Ectodermal cell (in vitro differentiated cells): ENCODE measurements around the gene GAS6.

Experiments used
- H3K27ac ChIP-seq: 2 replicates; pipeline ENCODE4 v1.7.0; 2013; ENCODE audit warnings: mild to moderate bottlenecking, low read depth, low read length; ENCODE audit not compliant: insufficient read depth, poor library complexity, severe bottlenecking
- H3K27me3 ChIP-seq: 2 replicates; pipeline ENCODE4 v1.7.0; 2013; ENCODE audit warnings: mild to moderate bottlenecking, low read length; ENCODE audit not compliant: insufficient read depth, control insufficient read depth, poor library complexity, severe bottlenecking
- H3K36me3 ChIP-seq: one replicate; pipeline ENCODE4 v1.7.0; 2013; ENCODE audit warnings: low read length; ENCODE audit not compliant: control insufficient read depth, insufficient read depth
- H3K4me1 ChIP-seq: one replicate; pipeline ENCODE4 v1.7.0; 2013; ENCODE audit warnings: low read length; ENCODE audit not compliant: control insufficient read depth, insufficient read depth
- H3K4me3 ChIP-seq: 2 replicates; pipeline ENCODE4 v1.7.0; 2013; ENCODE audit warnings: low read depth, low read length, control low read depth; ENCODE audit not compliant: insufficient read depth
- H3K9me3 ChIP-seq: 2 replicates; pipeline ENCODE4 v1.7.0; 2013; ENCODE audit warnings: mild to moderate bottlenecking, low read length, moderate library complexity; ENCODE audit not compliant: control insufficient read depth
- WGBS, 2 experiments: methylation state at CpG; one replicate each; pipeline ENCODE4 v1.1.7; 2013; ENCODE audit warnings: missing lambda C conversion rate in 2 of 2; 5-methylcytosine and 5-hydroxymethylcytosine counted together

The GAS6 gene

DNA sequence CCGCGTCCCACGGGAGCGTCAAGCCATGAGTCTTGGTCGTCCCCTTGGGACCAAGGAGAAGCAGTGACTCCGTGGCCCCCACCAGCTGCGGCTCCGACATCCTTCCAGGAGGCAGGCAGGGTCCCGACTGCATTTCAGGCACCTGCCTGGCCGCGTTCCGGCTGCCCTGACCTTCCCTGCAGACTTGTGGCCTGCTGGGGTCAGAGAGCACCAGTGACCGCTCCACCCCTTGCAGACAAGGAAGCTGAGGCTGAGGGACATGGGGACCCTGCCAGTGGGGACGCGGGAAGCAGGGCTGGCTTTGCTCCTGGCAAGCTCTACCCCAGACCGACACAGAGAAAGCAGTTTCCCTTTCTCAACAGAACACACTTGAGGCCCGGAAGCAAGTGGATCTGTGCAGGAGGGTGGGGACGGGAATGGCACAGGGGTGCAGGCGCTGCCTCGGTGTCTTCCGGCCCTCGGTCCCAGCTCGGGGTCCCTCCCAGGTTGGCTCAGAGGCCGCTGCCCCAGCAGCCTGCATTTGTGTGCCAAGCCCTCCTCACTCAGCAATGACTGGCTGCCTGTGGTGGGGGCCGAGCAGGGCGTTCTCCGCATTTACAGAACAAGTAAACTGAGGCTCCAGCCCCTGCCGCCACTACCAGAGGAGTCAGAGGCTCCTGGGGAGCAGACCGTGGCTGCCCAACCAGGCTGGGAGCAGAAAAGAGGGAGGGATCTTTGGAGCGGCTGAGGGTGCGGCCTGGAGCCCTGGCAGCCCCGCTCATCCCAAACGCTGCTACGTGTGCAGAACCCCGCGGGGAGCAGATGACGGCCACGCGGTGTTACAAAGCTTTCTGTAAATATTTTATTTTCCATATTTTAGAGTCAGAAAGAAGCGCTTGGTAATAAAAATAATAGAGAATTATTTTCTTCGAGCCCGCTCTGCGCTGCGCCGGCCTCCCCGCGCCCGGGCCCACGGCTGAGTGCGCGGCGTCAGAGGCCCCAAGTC, 43.9 kb downstream of the GAS6 start:
- Histone ChIP-seq H3K4me1 (no peaks in the 10 kb centered on the region), H3K9me3 (no peaks in the 10 kb centered on the region), H3K27me3 (no peaks in the 10 kb centered on the region), H3K36me3 (no peaks in the 10 kb centered on the region), H3K27ac (no peak overlapping the region), H3K4me3 (no peak overlapping the region)
- 95 to 96% methylated on average over 52 of the region's 52 CpGs for WGBS, 2 experiments

GRCh38 chr13:113819341-113819730, 44.5 kb downstream of the GAS6 start:
- Histone ChIP-seq H3K36me3 (no peaks in the 10 kb centered on the region), H3K4me1 (no peaks in the 10 kb centered on the region), H3K4me3 (no peak overlapping the region), H3K27me3 (no peaks in the 10 kb centered on the region), H3K9me3 (no peaks in the 10 kb centered on the region), H3K27ac (no peak overlapping the region)
- WGBS, 2 experiments = 86 to 89% methylated on average over 13 of the region's 13 CpGs

GRCh38 chr13:113818700-113819295, 45.1 kb downstream of the GAS6 start:
- H3K27me3 ChIP-seq = no peaks in the 10 kb centered on the region
- H3K4me3 ChIP-seq = no peak overlapping the region
- WGBS, 2 experiments = 94 to 95% methylated on average over 26 of the region's 26 CpGs
- H3K4me1 ChIP-seq = no peaks in the 10 kb centered on the region
- no peaks in the 10 kb centered on the region for H3K9me3 ChIP-seq
- H3K27ac ChIP-seq = no peak overlapping the region
- H3K36me3 ChIP-seq = no peaks in the 10 kb centered on the region

- no peak overlapping the region for H3K27ac ChIP-seq
- 91% methylated on average over 60 of the region's 60 CpGs for WGBS, 2 experiments
- H3K9me3 ChIP-seq = no peaks in the 10 kb centered on the region
- no peaks in the 10 kb centered on the region for H3K27me3 ChIP-seq
- H3K4me3 ChIP-seq = no peak overlapping the region
- no peaks in the 10 kb centered on the region for H3K36me3 ChIP-seq
- H3K4me1 ChIP-seq = no peaks in the 10 kb centered on the region
Observed at GRCh38 chr13:113817860-113818691, 45.8 kb downstream of the GAS6 start.

DNA sequence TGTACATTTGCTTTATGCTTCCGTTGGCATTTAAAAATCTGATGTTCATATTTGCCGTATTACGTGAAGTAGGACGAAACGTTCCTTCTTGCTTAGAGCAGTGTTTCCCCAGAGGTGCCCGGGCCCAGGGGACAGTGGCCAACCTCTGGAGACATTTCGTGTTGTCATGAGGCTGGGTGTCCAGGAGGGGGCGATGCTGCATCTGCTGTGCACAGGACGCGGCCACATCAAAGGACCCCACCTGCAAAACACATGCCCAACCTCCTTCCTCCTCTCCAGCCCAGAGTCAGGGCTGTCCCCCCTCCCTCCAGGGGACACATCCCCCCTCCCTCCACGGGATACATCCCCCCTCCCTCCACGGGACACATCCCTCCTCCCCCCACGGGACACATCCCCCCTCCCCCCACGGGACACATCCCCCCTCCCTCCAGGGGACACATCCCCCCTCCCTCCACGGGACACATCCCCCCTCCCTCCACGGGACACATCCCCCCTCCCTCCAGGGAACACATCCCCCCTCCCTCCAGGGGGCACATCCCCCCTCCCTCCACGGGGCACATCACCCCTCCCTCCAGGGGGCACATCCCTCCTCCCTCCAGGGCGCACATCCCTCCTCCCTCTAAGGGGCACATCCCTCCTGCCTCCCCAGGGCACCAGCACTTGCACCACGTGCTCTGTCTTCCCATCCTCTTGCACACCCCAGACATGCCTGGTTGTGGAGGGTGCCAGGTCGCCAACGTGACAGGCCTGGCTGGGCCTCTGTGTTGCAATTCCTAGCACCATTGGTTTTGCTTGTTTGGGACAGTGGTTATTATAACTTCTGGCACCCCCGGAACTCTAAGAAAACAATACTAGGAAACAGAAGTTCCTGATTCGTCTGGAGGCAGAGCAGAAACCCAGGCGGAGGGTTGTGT, 46.7 kb downstream of the GAS6 start:
- no peaks in the 10 kb centered on the region for H3K36me3 ChIP-seq
- no peak overlapping the region for H3K27ac ChIP-seq
- no peaks in the 10 kb centered on the region for H3K27me3 ChIP-seq
- no peaks in the 10 kb centered on the region for H3K4me1 ChIP-seq
- H3K4me3 ChIP-seq = no peak overlapping the region
- WGBS, 2 experiments = 66 to 67% methylated on average over 18 to 19 of the region's 24 CpGs
- no peaks in the 10 kb centered on the region for H3K9me3 ChIP-seq

DNA sequence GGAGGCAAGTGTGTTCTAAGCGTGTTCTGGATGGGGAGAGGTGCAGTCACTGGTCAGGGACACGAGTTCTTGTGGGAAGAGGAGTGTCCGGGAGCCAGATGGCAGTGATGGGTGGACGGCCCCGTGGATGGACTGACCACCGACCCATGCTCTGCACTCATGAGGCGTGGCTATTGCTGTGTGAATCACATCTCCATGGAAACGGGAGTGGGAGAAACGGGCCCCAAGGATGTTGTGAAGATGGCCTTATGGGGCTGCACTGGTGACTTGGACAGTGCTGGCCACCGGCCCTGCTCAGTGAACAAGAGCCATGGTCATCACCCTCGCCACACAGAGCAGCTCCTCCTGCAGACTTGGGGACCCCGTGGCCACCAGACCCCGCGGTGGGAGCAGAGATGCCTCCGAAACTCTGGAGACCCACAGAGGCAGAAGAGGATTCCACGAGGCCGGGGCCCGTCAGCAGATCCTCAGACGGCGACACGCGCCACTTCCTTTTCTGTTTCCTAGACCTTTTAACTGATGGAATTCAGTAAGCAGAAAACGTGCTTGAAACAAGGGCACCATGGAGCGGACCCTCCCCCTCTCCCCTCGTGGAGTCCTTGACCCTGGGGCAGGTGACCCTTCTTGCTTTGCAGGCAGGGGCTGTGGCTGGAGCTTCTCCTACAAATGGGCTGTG, 47.5 kb downstream of the GAS6 start:
- Histone ChIP-seq H3K36me3 (no peaks in the 10 kb centered on the region), H3K27ac (no peak overlapping the region), H3K9me3 (no peaks in the 10 kb centered on the region), H3K4me3 (no peak overlapping the region), H3K4me1 (no peaks in the 10 kb centered on the region), H3K27me3 (no peaks in the 10 kb centered on the region)
- 88 to 89% methylated on average over 25 of the region's 25 CpGs for WGBS, 2 experiments

DNA sequence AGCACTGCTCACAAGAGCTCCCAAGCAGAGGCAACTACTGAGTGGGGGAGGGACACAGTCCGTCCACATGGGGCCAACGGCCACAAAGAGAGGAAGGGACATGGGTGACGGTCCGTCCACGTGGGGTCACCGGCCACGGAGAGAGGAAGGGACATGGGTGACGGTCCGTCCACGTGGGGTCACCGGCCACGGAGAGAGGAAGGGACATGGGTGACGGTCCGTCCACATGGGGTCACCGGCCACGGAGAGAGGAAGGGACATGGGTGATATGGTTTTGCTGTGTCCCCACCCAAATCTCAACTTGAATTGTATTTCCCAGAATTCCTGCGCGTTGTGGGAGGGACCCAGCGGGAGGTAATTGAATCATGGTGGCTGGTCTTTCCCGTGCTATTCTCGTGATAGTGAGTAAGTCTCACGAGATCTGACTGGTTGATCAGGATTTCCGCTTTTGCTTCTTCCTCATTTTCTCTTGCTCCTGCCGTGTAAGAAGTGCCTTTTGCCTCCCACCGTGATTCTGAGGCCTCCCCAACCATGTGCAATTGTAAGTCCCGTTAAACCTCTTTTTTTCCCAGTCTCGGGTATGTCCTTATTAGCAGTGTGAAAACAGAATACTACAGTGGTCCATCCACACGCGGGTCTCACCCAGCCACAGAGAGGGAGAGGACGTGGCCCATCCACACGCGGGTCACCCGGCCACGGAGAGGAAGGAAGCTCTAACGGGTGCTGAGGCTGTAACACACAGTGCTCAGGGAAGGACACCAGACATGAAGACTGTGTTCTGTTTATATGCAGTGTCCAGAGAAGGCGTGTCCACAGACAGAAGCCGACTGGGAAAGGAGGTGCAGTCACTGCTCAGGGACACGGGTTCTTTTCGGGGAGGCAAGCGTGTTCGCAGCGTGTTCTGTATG, 48.5 kb downstream of the GAS6 start:
- H3K27me3 ChIP-seq = no peaks in the 10 kb centered on the region
- no peaks in the 10 kb centered on the region for H3K4me1 ChIP-seq
- 93 to 94% methylated on average over 42 of the region's 42 CpGs for WGBS, 2 experiments
- no peak overlapping the region for H3K27ac ChIP-seq
- no peaks in the 10 kb centered on the region for H3K36me3 ChIP-seq
- no peaks in the 10 kb centered on the region for H3K9me3 ChIP-seq
- H3K4me3 ChIP-seq = no peak overlapping the region

DNA sequence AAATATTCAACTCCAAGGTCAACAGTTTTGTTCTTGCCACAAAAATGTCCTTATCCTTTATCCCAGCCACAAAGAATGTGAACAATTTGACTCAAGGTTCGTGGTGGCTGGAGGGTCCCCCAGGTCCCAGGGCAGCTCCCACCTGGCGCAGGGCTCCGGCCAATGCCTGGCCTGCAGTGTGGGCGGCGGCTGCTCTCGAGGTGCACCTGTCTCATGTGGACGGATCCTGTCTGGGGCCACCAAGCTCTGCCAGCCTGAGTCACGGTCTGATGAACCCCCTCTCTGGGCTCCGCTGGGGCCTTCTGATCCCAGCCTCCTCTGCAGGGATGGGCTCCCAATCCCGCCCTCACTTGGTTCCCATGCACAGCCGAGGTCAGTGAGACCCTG, 49.4 kb downstream of the GAS6 start:
- Histone ChIP-seq H3K4me1 (no peaks in the 10 kb centered on the region), H3K27ac (no peak overlapping the region), H3K4me3 (no peak overlapping the region), H3K36me3 (no peaks in the 10 kb centered on the region), H3K27me3 (no peaks in the 10 kb centered on the region), H3K9me3 (no peaks in the 10 kb centered on the region)
- 86 to 88% methylated on average over 10 to 11 of the region's 11 CpGs for WGBS, 2 experiments
